Epithelial cell of proximal tubule (primary cell): Measurements from ENCODE around the gene SERGEF. TPM values are rescaled to one million over a fixed set of nuclear protein-coding genes. Genes with fewer than 3 reads are reported as not detected.

Experiments used
- DNase-seq: peaks from one replicate; pipeline ENCODE4 v3.0.0-alpha.2; 2011; ENCODE audit warnings: low read depth
- H3K4me3 ChIP-seq: 2 replicates; pipeline ENCODE4 v1.5.1; 2011; ENCODE audit warnings: low read depth, mild to moderate bottlenecking, low read length
- total RNA-seq: library from RNA; depleted of rRNA; stranded (reverse); fragments of >200 nt; gene quantifications from 2 replicates; pipeline ENCODE4 v1.2.3, GENCODE V29; 2015
- TF ChIP-seq, protein P1 (sequence below): conservative IDR thresholded peaks from 2 replicates; pipeline ENCODE4 v1.5.1; 2012; ENCODE audit warnings: low read depth, mild to moderate bottlenecking, low read length

The SERGEF gene
- total RNA-seq, 1 donor from 2014 or later: 30.6 TPM

- H3K4me3 ChIP-seq: no peak overlapping the region
- no peak for DNase-seq
- TF ChIP-seq, protein P1, sequence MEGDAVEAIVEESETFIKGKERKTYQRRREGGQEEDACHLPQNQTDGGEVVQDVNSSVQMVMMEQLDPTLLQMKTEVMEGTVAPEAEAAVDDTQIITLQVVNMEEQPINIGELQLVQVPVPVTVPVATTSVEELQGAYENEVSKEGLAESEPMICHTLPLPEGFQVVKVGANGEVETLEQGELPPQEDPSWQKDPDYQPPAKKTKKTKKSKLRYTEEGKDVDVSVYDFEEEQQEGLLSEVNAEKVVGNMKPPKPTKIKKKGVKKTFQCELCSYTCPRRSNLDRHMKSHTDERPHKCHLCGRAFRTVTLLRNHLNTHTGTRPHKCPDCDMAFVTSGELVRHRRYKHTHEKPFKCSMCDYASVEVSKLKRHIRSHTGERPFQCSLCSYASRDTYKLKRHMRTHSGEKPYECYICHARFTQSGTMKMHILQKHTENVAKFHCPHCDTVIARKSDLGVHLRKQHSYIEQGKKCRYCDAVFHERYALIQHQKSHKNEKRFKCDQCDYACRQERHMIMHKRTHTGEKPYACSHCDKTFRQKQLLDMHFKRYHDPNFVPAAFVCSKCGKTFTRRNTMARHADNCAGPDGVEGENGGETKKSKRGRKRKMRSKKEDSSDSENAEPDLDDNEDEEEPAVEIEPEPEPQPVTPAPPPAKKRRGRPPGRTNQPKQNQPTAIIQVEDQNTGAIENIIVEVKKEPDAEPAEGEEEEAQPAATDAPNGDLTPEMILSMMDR: no peak
Measured at GRCh38 chr11:17887779-17888178, 125.1 kb downstream of the SERGEF start.

- H3K4me3 ChIP-seq: no peak overlapping the region
- TF ChIP-seq, protein P1: no peak
- no peak for DNase-seq
Measured at GRCh38 chr11:17883946-17884345, 128.9 kb downstream of the SERGEF start.

GRCh38 chr11:17883057-17883456, 129.8 kb downstream of the SERGEF start:
- no peak for DNase-seq
- TF ChIP-seq, protein P1: no peak
- no peak overlapping the region for H3K4me3 ChIP-seq

GRCh38 chr11:17878743-17879142, 134.1 kb downstream of the SERGEF start:
- no peak for DNase-seq
- H3K4me3 ChIP-seq: no peak overlapping the region

GRCh38 chr11:17877886-17878285, 135.0 kb downstream of the SERGEF start:
- TF ChIP-seq, protein P1: no peak
- no peak overlapping the region for H3K4me3 ChIP-seq
- DNase-seq: no peak

More at GRCh38 chr11:17878743-17879142, 134.1 kb downstream of the SERGEF start:
- TF ChIP-seq, protein P1: no peak

DNA sequence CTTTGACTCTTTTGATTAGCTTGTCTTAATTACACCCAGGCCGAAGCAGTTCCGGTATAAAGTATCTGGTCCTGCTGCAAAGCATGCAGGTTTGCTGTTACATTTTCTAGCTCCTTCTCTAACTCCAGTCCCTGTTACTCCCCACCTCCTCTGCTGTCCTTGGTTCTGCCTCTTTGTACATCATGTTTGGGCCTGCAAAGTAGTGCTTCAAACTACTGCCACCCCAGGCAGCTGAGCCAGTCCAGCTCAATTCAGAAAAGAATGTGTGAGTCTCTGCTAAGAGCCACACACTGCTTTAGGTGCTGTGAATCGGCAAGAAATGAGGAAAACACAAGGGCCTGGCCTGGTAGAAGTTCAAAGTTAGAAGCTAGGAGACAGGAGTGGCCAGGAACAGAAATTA, 136.0 kb downstream of the SERGEF start:
- TF ChIP-seq, protein P1: no peak
- no peak for DNase-seq

GRCh38 chr11:17875891-17876290, 137.0 kb downstream of the SERGEF start:
- no peak for DNase-seq
- TF ChIP-seq, protein P1: no peak
- no peak overlapping the region for H3K4me3 ChIP-seq

More for the DNA sequence above, 136.0 kb downstream of the SERGEF start:
- H3K4me3 ChIP-seq: no peak overlapping the region
